ENCODE data around the gene OFD1.

The OFD1 gene

DNA sequence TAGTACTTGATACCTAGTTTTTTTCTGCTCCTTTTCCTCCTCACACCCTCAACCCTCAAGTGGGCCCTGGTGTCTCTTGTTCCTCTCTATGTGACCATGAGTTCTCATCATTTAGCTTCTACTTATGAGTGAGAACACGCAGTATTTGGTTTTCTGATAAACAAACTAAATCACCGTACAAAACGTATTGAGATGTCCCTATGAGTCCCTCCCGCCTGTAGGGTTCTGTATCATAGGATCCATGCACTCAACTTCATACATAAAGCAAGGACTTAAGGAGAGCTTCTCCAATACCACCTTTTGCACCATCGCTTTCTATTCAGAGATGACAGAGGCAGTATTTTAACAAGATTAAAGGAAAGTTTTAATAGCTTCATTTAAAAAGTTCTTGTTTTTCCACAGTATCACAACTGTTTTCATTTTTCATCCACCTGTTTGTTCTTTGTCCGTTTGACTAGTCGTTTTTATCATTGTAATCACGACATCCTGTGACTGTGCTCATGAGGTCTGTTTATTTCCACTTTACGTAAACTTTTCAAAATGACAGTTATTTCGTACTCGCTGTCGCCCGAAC lies 46.1 kb upstream of the OFD1 start:
- H2AFZ ChIP-seq (ENCODE audit: low read depth, low read length) = peak overlapping the region; percentile 80
- ATAC-seq (ENCODE audit: insufficient read depth, low read depth) = peak; percentile 25; the same call in 1 of the 3 replicates
- peak overlapping the region; percentile 41 to 75; a peak in 3 of 4 replicates for H3K4me3 ChIP-seq (ENCODE audit: low read depth in 1 of 2, low read length in 2 of 2)
- H3K79me2 ChIP-seq (ENCODE audit: insufficient read depth, low read length) = peaks cover 42% of the 10 kb centered on the region
- H3K27ac ChIP-seq (ENCODE audit: low read length) = peak overlapping the region; percentile 45
- peaks cover 22% of the 10 kb centered on the region for H3K4me1 ChIP-seq (ENCODE audit: insufficient read depth, low read length)
- H3K36me3 ChIP-seq (ENCODE audit: insufficient read depth, low read length) = no peaks in the 10 kb centered on the region
- peak overlapping the region; percentile 72 for H3K4me2 ChIP-seq (ENCODE audit: insufficient read depth, low read length)
- DNase-seq = no peak
- H3K9me3 ChIP-seq (ENCODE audit: insufficient read depth, low read length, severe bottlenecking) = no peaks in the 10 kb centered on the region
- 0 out of 2 replicates have a peak, but pooled peaks cover 5% of the 10 kb centered on the region for H4K20me1 ChIP-seq (ENCODE audit: insufficient read depth, low read length)
- peak overlapping the region; percentile 72 for H3K9ac ChIP-seq (ENCODE audit: low read depth, low read length)
- TF ChIP-seq, protein P1, sequence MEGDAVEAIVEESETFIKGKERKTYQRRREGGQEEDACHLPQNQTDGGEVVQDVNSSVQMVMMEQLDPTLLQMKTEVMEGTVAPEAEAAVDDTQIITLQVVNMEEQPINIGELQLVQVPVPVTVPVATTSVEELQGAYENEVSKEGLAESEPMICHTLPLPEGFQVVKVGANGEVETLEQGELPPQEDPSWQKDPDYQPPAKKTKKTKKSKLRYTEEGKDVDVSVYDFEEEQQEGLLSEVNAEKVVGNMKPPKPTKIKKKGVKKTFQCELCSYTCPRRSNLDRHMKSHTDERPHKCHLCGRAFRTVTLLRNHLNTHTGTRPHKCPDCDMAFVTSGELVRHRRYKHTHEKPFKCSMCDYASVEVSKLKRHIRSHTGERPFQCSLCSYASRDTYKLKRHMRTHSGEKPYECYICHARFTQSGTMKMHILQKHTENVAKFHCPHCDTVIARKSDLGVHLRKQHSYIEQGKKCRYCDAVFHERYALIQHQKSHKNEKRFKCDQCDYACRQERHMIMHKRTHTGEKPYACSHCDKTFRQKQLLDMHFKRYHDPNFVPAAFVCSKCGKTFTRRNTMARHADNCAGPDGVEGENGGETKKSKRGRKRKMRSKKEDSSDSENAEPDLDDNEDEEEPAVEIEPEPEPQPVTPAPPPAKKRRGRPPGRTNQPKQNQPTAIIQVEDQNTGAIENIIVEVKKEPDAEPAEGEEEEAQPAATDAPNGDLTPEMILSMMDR (IDR thresholded peaks at IDR 0.05; ENCODE audit: borderline replicate concordance, extremely low read depth, low read length, poor library complexity, severe bottlenecking) = no peak
- TF ChIP-seq EZH2 (IDR thresholded peaks at IDR 0.05; ENCODE audit: borderline replicate concordance, low read depth, low read length, severe bottlenecking) = no peak
- no peaks in the 10 kb centered on the region for H3K27me3 ChIP-seq (ENCODE audit: insufficient read depth, low read length, poor library complexity)

DNA sequence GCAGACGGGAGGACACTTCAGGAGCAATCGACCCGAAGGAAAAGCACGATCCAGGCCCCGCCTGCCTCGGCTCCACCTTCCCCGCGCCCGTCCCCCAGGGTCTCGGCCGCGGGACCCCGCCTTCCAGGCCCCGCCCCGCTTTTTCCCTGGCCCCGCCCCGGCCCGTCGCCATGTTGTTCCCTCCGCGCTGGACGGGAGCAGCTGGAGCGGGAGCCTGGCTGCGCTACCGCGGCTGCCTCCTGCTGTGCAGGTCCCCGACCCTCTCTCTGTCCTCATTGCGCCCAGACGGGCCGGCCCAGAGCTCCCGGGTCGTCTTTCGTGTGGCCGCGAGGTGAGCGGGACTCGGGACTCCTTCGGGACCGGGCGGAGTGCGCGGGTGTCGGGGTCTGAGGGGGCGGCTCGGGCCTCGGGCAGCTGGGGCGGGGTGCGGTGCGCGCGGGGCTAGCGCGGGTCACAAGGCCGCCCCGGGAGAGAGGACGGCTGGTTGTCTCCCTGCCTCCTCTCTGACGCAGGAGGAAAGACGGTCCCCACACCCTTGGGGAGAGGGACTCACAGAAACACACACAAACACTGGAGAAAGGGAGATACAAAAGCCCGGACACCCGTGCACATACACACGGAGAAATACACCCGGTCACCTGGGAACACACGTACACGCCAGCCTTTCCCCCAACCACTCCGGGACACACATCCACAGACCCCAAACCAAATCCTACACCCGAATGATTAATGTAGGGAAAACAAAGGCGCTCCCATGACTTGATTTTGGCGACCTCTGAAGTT lies 45.4 kb upstream of the OFD1 start, which contains the start of gene RAB9A:
TSS of gene RAB9A (plus strand) at position 171 of the 783 bp plus-strand sequence. CDS start 19,619 bp downstream, outside the sequence.
- peak within 1 kb of the TSS; percentile 41 to 75 for H3K4me3 ChIP-seq (ENCODE audit: low read depth in 1 of 2, low read length in 2 of 2)
- peak within 1 kb of the TSS; percentile 80 for H2AFZ ChIP-seq (ENCODE audit: low read depth, low read length)
- peaks cover 49% of the 10 kb centered on the region for H3K79me2 ChIP-seq (ENCODE audit: insufficient read depth, low read length)
- no peaks in the 10 kb centered on the region for H3K36me3 ChIP-seq (ENCODE audit: insufficient read depth, low read length)
- H3K4me1 ChIP-seq (ENCODE audit: insufficient read depth, low read length) = peaks cover 27% of the 10 kb centered on the region
- ATAC-seq (ENCODE audit: insufficient read depth, low read depth) (peak; percentile 95), DNase-seq (peak; percentile 85)
- peak within 1 kb of the TSS; percentile 72 for H3K9ac ChIP-seq (ENCODE audit: low read depth, low read length)
- peak within 1 kb of the TSS; percentile 72 for H3K4me2 ChIP-seq (ENCODE audit: insufficient read depth, low read length)
- H3K9me3 ChIP-seq (ENCODE audit: insufficient read depth, low read length, severe bottlenecking) = no peaks in the 10 kb centered on the region
- TF ChIP-seq EZH2 (IDR thresholded peaks at IDR 0.05; ENCODE audit: borderline replicate concordance, low read depth, low read length, severe bottlenecking) = no peak
- TF ChIP-seq, protein P1 (IDR thresholded peaks at IDR 0.05; ENCODE audit: borderline replicate concordance, extremely low read depth, low read length, poor library complexity, severe bottlenecking) = no peak
- no peaks in the 10 kb centered on the region for H3K27me3 ChIP-seq (ENCODE audit: insufficient read depth, low read length, poor library complexity)
- H3K27ac ChIP-seq (ENCODE audit: low read length) = peak within 1 kb of the TSS; percentile 60
- 0 out of 2 replicates have a peak, but pooled peaks cover 5% of the 10 kb centered on the region for H4K20me1 ChIP-seq (ENCODE audit: insufficient read depth, low read length)

DNA sequence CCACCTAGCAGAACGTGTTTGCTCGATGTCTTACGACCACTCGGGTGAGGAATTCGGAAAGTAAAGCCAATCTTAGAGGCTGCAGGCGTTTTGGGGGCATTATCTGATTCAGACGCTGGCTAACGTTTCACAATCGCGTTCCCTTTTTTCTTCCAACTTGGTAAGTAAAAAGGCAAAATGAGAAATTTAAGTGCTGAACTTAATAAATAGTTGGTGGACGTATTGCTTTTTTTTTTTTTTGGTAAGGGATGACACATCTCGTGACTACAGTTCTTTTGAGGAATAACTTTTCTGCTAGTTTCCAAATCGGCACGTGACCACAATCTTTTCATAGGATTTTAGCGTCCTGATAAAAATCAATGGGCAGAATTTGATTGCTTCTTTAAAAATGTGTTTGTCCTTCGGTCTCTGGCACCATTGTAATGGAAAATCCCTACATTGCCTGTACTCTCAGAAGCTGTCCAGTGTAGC lies 44.8 kb upstream of the OFD1 start:
- H3K4me2 ChIP-seq (ENCODE audit: insufficient read depth, low read length) = peak overlapping the region; percentile 72
- H3K79me2 ChIP-seq (ENCODE audit: insufficient read depth, low read length) = peaks cover 55% of the 10 kb centered on the region
- peak overlapping the region; percentile 72 for H3K9ac ChIP-seq (ENCODE audit: low read depth, low read length)
- H2AFZ ChIP-seq (ENCODE audit: low read depth, low read length) = peak overlapping the region; percentile 69
- ATAC-seq (ENCODE audit: insufficient read depth, low read depth) (peak; percentile 10; the same call in 2 of the 3 replicates), DNase-seq (no peak)
- no peaks in the 10 kb centered on the region for H3K27me3 ChIP-seq (ENCODE audit: insufficient read depth, low read length, poor library complexity)
- H3K9me3 ChIP-seq (ENCODE audit: insufficient read depth, low read length, severe bottlenecking) = no peaks in the 10 kb centered on the region
- peaks cover 27% of the 10 kb centered on the region for H3K4me1 ChIP-seq (ENCODE audit: insufficient read depth, low read length)
- H4K20me1 ChIP-seq (ENCODE audit: insufficient read depth, low read length) = 0 out of 2 replicates have a peak, but pooled peaks cover 5% of the 10 kb centered on the region
- peak overlapping the region; percentile 60 for H3K27ac ChIP-seq (ENCODE audit: low read length)
- H3K4me3 ChIP-seq (ENCODE audit: low read depth in 1 of 2, low read length in 2 of 2) = peak overlapping the region; percentile 41 to 75
- TF ChIP-seq, protein P1 (IDR thresholded peaks at IDR 0.05; ENCODE audit: borderline replicate concordance, extremely low read depth, low read length, poor library complexity, severe bottlenecking) = no peak
- TF ChIP-seq EZH2 (IDR thresholded peaks at IDR 0.05; ENCODE audit: borderline replicate concordance, low read depth, low read length, severe bottlenecking) = no peak
- H3K36me3 ChIP-seq (ENCODE audit: insufficient read depth, low read length) = no peaks in the 10 kb centered on the region

Data from DND-41 (cell line).